Measurements from ENCODE around the gene KNDC1.

KNDC1 gene

DNA sequence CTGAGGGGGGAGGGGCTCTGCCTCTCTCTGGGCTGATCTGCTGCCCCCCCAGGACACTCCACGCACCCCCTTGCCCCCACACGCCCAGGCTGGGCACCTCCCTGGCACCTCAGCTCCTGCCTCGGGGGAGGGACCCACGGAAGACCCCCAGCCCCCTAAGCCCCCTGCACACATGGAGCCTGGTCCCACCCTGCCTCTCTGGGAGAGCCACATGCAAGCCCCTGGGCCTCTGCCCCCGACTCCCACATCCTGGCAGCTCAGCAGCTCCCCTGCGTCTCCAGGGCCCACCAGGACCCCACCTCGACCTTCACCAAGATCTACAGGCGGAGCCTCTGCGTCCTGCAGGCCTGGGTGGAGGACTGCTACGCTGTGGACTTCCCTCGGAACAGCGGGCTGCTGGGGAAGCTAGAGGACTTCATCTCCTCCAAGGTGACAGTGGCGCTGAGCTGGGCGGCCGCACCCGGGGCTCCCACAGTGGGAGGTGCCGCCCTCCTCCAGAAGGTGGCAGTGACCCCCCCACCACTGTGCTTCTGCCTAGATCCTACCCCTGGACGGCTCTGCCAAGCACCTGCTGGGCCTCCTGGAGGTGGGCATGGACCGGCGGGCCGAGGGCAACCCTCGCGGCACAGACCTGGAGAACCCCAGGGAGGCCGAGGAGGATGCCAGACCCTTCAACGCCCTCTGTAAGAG, 51.3 kb downstream of the KNDC1 start:
- Histone ChIP-seq H3K79me2 (ENCODE audit: insufficient read depth, low read depth) (no peaks in the 10 kb centered on the region), H3K27ac (no peak overlapping the region), H3K4me1 (ENCODE audit: low read depth, poor library complexity, severe bottlenecking) (no peaks in the 10 kb centered on the region), H3K27me3 (ENCODE audit: insufficient read depth, low read depth) (peaks cover 21% of the 10 kb centered on the region), H3K9ac (no peak overlapping the region), H4K20me1 (ENCODE audit: insufficient read depth) (no peaks in the 10 kb centered on the region), H2AFZ (ENCODE audit: low read depth) (no peak overlapping the region), H3K4me3 (IDR thresholded peaks at IDR 0.05; ENCODE audit: insufficient read depth, low read depth, low read length) (no peak overlapping the region), H3K36me3 (ENCODE audit: insufficient read depth) (no peaks in the 10 kb centered on the region), H3K4me2 (no peak overlapping the region)
- TF ChIP-seq, protein P1, sequence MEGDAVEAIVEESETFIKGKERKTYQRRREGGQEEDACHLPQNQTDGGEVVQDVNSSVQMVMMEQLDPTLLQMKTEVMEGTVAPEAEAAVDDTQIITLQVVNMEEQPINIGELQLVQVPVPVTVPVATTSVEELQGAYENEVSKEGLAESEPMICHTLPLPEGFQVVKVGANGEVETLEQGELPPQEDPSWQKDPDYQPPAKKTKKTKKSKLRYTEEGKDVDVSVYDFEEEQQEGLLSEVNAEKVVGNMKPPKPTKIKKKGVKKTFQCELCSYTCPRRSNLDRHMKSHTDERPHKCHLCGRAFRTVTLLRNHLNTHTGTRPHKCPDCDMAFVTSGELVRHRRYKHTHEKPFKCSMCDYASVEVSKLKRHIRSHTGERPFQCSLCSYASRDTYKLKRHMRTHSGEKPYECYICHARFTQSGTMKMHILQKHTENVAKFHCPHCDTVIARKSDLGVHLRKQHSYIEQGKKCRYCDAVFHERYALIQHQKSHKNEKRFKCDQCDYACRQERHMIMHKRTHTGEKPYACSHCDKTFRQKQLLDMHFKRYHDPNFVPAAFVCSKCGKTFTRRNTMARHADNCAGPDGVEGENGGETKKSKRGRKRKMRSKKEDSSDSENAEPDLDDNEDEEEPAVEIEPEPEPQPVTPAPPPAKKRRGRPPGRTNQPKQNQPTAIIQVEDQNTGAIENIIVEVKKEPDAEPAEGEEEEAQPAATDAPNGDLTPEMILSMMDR (conservative IDR thresholded peaks at IDR 0.05; ENCODE audit: low read depth, low read length) = no peak

DNA sequence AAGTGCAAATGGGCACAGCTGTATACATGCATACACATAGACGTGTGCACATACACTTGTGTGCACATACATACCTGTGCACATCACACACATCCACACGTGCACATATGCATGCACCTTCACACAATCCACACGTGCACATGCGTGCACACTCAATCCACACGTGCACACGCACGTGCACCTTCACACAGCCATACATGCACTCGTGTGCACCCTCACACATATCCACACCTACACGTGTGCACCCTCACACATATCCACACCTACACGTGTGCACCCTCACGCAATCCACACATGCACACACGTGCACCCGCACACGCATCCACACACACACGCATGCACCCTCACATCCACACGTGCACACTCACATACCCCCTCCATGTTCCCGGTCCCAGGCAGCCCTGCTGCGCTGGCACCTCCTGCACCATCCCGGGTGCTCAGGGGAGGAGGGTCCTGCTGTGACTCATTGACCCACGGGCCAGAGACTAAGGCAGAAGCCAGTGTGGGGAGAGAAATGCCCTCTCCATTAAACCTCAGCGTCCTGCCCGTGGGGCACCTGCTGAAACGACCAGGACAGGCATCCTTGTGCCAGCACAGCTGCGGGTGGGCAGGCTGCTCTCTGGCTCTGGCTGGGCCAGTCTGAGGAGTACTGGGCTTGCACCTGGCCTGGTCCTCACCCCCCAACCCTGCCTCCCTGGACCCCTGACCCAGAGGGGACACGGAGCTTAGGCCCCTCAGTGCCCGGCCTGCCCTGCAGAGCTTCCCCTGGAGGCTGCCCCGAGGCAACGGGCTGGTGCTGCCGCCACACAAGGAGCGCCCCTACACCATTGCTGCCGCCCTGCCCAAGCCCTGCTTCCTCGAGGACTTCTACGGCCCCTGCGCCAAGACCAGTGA, 52.2 kb downstream of the KNDC1 start:
- no peak overlapping the region for H3K9ac ChIP-seq
- H2AFZ ChIP-seq (ENCODE audit: low read depth) = no peak overlapping the region
- H3K79me2 ChIP-seq (ENCODE audit: insufficient read depth, low read depth) = no peaks in the 10 kb centered on the region
- no peak overlapping the region for H3K4me3 ChIP-seq (IDR thresholded peaks at IDR 0.05; ENCODE audit: insufficient read depth, low read depth, low read length)
- no peaks in the 10 kb centered on the region for H3K36me3 ChIP-seq (ENCODE audit: insufficient read depth)
- no peak overlapping the region for H3K4me2 ChIP-seq
- no peaks in the 10 kb centered on the region for H4K20me1 ChIP-seq (ENCODE audit: insufficient read depth)
- H3K27ac ChIP-seq = no peak overlapping the region
- H3K4me1 ChIP-seq (ENCODE audit: low read depth, poor library complexity, severe bottlenecking) = no peaks in the 10 kb centered on the region
- H3K27me3 ChIP-seq (ENCODE audit: insufficient read depth, low read depth) = peaks cover 17% of the 10 kb centered on the region
- TF ChIP-seq, protein P1 (conservative IDR thresholded peaks at IDR 0.05; ENCODE audit: low read depth, low read length) = no peak

- Histone ChIP-seq H3K9ac (no peak overlapping the region), H3K27me3 (ENCODE audit: insufficient read depth, low read depth) (peaks cover 13% of the 10 kb centered on the region), H2AFZ (ENCODE audit: low read depth) (no peak overlapping the region), H4K20me1 (ENCODE audit: insufficient read depth) (no peaks in the 10 kb centered on the region), H3K36me3 (ENCODE audit: insufficient read depth) (no peaks in the 10 kb centered on the region), H3K4me1 (ENCODE audit: low read depth, poor library complexity, severe bottlenecking) (no peaks in the 10 kb centered on the region), H3K4me3 (IDR thresholded peaks at IDR 0.05; ENCODE audit: insufficient read depth, low read depth, low read length) (no peak overlapping the region), H3K4me2 (no peak overlapping the region), H3K79me2 (ENCODE audit: insufficient read depth, low read depth) (no peaks in the 10 kb centered on the region), H3K27ac (no peak overlapping the region)
- TF ChIP-seq, protein P1 (conservative IDR thresholded peaks at IDR 0.05; ENCODE audit: low read depth, low read length) = no peak
These were observed 53.0 kb downstream of the KNDC1 start for GRCh38 chr10:133212853-133213494.

DNA sequence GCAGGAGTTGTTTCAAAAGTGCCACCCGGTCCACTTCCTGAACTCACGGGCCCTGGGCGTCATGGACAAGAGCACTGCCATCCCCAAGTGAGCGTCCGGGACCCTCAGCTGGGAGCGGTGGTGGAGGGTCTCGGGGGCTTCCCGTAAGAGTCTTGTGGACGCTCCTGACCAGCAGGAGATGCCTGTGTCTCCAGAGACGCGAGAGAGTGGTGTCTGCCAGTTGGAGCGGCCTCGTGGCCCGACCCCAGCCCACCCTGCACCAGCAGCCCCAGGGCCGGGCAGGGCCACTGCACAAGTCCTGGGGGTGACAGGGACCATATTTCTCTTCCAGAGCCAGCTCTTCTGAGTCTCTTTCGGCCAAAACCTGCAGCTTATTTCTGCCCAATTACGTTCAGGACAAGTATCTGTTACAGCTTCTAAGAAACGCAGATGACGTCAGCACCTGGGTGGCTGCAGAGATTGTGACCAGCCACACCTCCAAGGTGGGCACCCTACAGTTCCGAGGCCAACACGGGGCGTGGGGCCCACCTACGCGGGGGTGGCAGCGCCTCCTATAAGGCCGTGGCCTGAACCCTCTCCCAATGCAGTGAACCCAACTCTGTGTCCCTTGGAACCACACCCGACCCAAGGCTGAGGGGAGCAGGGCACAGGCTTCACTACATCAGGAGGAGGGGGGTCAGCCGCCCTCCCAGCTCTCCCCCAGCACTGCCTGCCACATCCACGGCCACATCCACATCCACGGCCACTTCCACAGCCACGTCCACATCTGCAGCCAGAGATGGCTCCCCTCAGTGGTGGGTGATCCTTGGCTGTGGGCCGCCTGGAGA, 53.8 kb downstream of the KNDC1 start:
- TF ChIP-seq, protein P1 (conservative IDR thresholded peaks at IDR 0.05; ENCODE audit: low read depth, low read length) = no peak
- Histone ChIP-seq H3K4me3 (IDR thresholded peaks at IDR 0.05; ENCODE audit: insufficient read depth, low read depth, low read length) (no peak overlapping the region), H3K4me2 (no peak overlapping the region), H3K27me3 (ENCODE audit: insufficient read depth, low read depth) (peaks cover 18% of the 10 kb centered on the region), H3K36me3 (ENCODE audit: insufficient read depth) (no peaks in the 10 kb centered on the region), H3K79me2 (ENCODE audit: insufficient read depth, low read depth) (no peaks in the 10 kb centered on the region), H3K4me1 (ENCODE audit: low read depth, poor library complexity, severe bottlenecking) (no peaks in the 10 kb centered on the region), H4K20me1 (ENCODE audit: insufficient read depth) (no peaks in the 10 kb centered on the region), H3K9ac (no peak overlapping the region), H3K27ac (no peak overlapping the region), H2AFZ (ENCODE audit: low read depth) (no peak overlapping the region)

Measured in KMS-11 (cell line).